Smooth muscle cell (in vitro differentiated cells): ENCODE data around the gene ELFN1. TPM values are rescaled to one million over a fixed set of nuclear protein-coding genes. Genes with fewer than 3 reads are reported as not detected.
A peak's percentile ranks its signal among the peaks of the same experiment; 100 is the strongest.

Source experiments
- DNase-seq: peaks from one replicate; lab custom pipeline; 2025; ENCODE audit not compliant: unreplicated experiment; lab: John Stamatoyannopoulos, UW
- H2AFZ ChIP-seq: fragments of 200-600 bp; sonication (generic); 2 replicates; pipeline ENCODE4 v1.6.0; 2016; ENCODE audit warnings: antibody characterized with exemption, low read depth, mild to moderate bottlenecking
- H3F3A ChIP-seq: fragments of 200-600 bp; sonication (generic); 2 replicates; pipeline ENCODE4 v1.6.0; 2017; ENCODE audit warnings: antibody characterized with exemption, low read depth
- H3K27ac ChIP-seq: fragments of 200-600 bp; sonication (generic); 2 replicates; pipeline ENCODE4 v1.5.1; 2016; ENCODE audit warnings: low read depth, mild to moderate bottlenecking
- H3K27me3 ChIP-seq: fragments of 200-600 bp; sonication (generic); 2 replicates; pipeline ENCODE4 v1.6.1; 2016; ENCODE audit warnings: low read depth, mild to moderate bottlenecking
- H3K36me3 ChIP-seq: fragments of 200-600 bp; sonication (generic); 2 replicates; pipeline ENCODE4 v1.5.1; 2016; ENCODE audit warnings: low read depth
- H3K4me1 ChIP-seq: fragments of 200-600 bp; sonication (generic); 2 replicates; pipeline ENCODE4 v1.5.1; 2016; ENCODE audit warnings: low read depth
- H3K4me2 ChIP-seq: fragments of 200-600 bp; sonication (generic); 2 replicates; pipeline ENCODE4 v1.6.0; 2016; ENCODE audit warnings: mild to moderate bottlenecking
- H3K4me3 ChIP-seq: fragments of 200-600 bp; sonication (generic); 2 replicates; pipeline ENCODE4 v1.5.1; 2016; ENCODE audit warnings: mild to moderate bottlenecking
- H3K79me2 ChIP-seq: fragments of 200-600 bp; sonication (generic); 2 replicates; pipeline ENCODE4 v1.6.0; 2016; ENCODE audit warnings: low read depth, mild to moderate bottlenecking
- H3K9ac ChIP-seq: fragments of 200-600 bp; sonication (generic); 2 replicates; pipeline ENCODE4 v1.6.0; 2016; ENCODE audit warnings: low read depth
- H3K9me3 ChIP-seq: fragments of 200-600 bp; sonication (generic); replicated peaks from 2 replicates; pipeline ENCODE4 v1.5.1; 2016; ENCODE audit warnings: low read depth
- H4K20me1 ChIP-seq: fragments of 200-600 bp; sonication (generic); 2 replicates; pipeline ENCODE4 v1.6.0; 2016; ENCODE audit warnings: low read depth
- CTCF ChIP-seq: fragments of 200-600 bp; sonication (generic); IDR thresholded peaks from 2 replicates; pipeline ENCODE4 v1.5.1; 2017; ENCODE audit warnings: borderline replicate concordance, mild to moderate bottlenecking, antibody characterized with exemption; ENCODE audit not compliant: insufficient read depth, poor library complexity, severe bottlenecking
- WGBS: methylation state at CpG from one replicate; pipeline ENCODE4 v1.1.7; 2016; ENCODE audit warnings: low lambda C conversion rate; 5-methylcytosine and 5-hydroxymethylcytosine counted together
- polyA plus RNA-seq: library from polyadenylated mRNA; unstranded; fragments of >200 nt; fragmentation: Nextera tagmentation; extraction: Ambion mirVana; gene quantifications from 2 replicates; pipeline ENCODE4 v1.2.1, GENCODE V29; 2016
- total RNA-seq: library from RNA; depleted of rRNA; stranded (reverse); fragments of >200 nt; gene quantifications from 2 replicates; pipeline ENCODE4 v1.2.3, GENCODE V29; 2014

Gene ELFN1
- total and polyA plus RNA-seq, 2 experiments from 2014 or later = 4.2 to 6.2 TPM

GRCh38 chr7:1666823-1667565 lies 3.1 kb upstream of the ELFN1 start:
- Histone ChIP-seq H4K20me1 (peaks cover 17% of the 10 kb centered on the region), H3K4me3 (peak overlapping the region; percentile 68), H3K4me1 (peaks cover 25% of the 10 kb centered on the region), H2AFZ (peak overlapping the region; percentile 61), H3K4me2 (peak overlapping the region; percentile 85), H3K27me3 (peaks cover 38% of the 10 kb centered on the region), H3F3A (peaks cover 8% of the 10 kb centered on the region), H3K27ac (no peak overlapping the region), H3K9ac (no peak overlapping the region), H3K9me3 (no peaks in the 10 kb centered on the region), H3K79me2 (no peaks in the 10 kb centered on the region), H3K36me3 (no peaks in the 10 kb centered on the region)
- WGBS = under 1% methylated on average over 24 of the region's 70 CpGs
- TF ChIP-seq CTCF = no peak
- no peak for DNase-seq

- peaks cover 33% of the 10 kb centered on the region for H3K27me3 ChIP-seq
- DNase-seq = no peak
- H3K9ac ChIP-seq = no peak overlapping the region
- peak overlapping the region; percentile 61 for H2AFZ ChIP-seq
- WGBS = 39% methylated on average over 26 of the region's 77 CpGs
- no peak overlapping the region for H3K27ac ChIP-seq
- no peaks in the 10 kb centered on the region for H3K36me3 ChIP-seq
- no peaks in the 10 kb centered on the region for H3K79me2 ChIP-seq
- H3F3A ChIP-seq = peaks cover 8% of the 10 kb centered on the region
- H3K4me1 ChIP-seq = peaks cover 25% of the 10 kb centered on the region
- peak overlapping the region; percentile 85 for H3K4me2 ChIP-seq
- H3K9me3 ChIP-seq = no peaks in the 10 kb centered on the region
- H4K20me1 ChIP-seq = peaks cover 25% of the 10 kb centered on the region
- no peak for TF ChIP-seq CTCF
- peak overlapping the region; percentile 68 for H3K4me3 ChIP-seq
These were observed 2.3 kb upstream of the ELFN1 start for GRCh38 chr7:1667566-1668395.

GRCh38 chr7:1668396-1669063 lies 1.5 kb upstream of the ELFN1 start:
- no peak overlapping the region for H3K27ac ChIP-seq
- 43% methylated on average over 20 of the region's 20 CpGs for WGBS
- H3K9me3 ChIP-seq = no peaks in the 10 kb centered on the region
- H4K20me1 ChIP-seq = peaks cover 26% of the 10 kb centered on the region
- no peak for TF ChIP-seq CTCF
- peaks cover 25% of the 10 kb centered on the region for H3K4me1 ChIP-seq
- no peaks in the 10 kb centered on the region for H3K36me3 ChIP-seq
- no peak overlapping the region for H2AFZ ChIP-seq
- H3K79me2 ChIP-seq = no peaks in the 10 kb centered on the region
- no peak overlapping the region for H3K9ac ChIP-seq
- peak overlapping the region; percentile 90 for H3K4me2 ChIP-seq
- no peak overlapping the region for H3K4me3 ChIP-seq
- H3F3A ChIP-seq = peaks cover 8% of the 10 kb centered on the region
- H3K27me3 ChIP-seq = peaks cover 26% of the 10 kb centered on the region
- DNase-seq = no peak
